Lung (tissue), 12 donors: ENCODE results near the gene MIER2. TPM values are rescaled to one million over a fixed set of nuclear protein-coding genes. Genes with fewer than 3 reads are reported as not detected.

ENCODE experiments used
- ATAC-seq: fragments of 200-7000 bp; cut with Tn5 transposase; one replicate; pipeline ENCODE4 v1.9.1; 2020; ENCODE audit warnings: moderate number of reproducible peaks; ENCODE audit not compliant: insufficient read depth, low FRiP score
- DNase-seq, 3 donors: peaks; one replicate each; pipeline ENCODE4 v3.0.0-alpha.2; 2013 to 2017
- H3K27ac ChIP-seq, 2 donors: one replicate each; pipeline ENCODE4 v1.5.1; 2013; ENCODE audit warnings: mild to moderate bottlenecking in 2 of 2, moderate library complexity in 2 of 2, control low read depth in 1 of 2, inconsistent platforms in 1 of 2, low read depth in 1 of 2, low read length in 1 of 2
- H3K27me3 ChIP-seq, 3 donors: one replicate each; pipeline ENCODE4 v1.5.1; 2013; ENCODE audit warnings: low read length in 2 of 3; ENCODE audit not compliant: control insufficient read depth in 3 of 3, insufficient read depth in 3 of 3
- H3K36me3 ChIP-seq, 4 donors: one replicate each; pipeline ENCODE4 v1.5.1; 2013; ENCODE audit warnings: low read length in 4 of 4, mild to moderate bottlenecking in 1 of 4, moderate library complexity in 1 of 4; ENCODE audit not compliant: control insufficient read depth in 4 of 4, insufficient read depth in 4 of 4
- H3K4me1 ChIP-seq, 5 donors: one replicate each; pipeline ENCODE4 v1.5.1; 2013; ENCODE audit warnings: low read length in 5 of 5, mild to moderate bottlenecking in 2 of 5, moderate library complexity in 1 of 5; ENCODE audit not compliant: control insufficient read depth in 5 of 5, insufficient read depth in 5 of 5
- H3K4me3 ChIP-seq: one replicate; pipeline ENCODE4 v1.5.1; 2013; ENCODE audit warnings: mild to moderate bottlenecking, control low read depth, moderate library complexity
- H3K9ac ChIP-seq, 2 donors: one replicate each; pipeline ENCODE4 v1.5.1; 2013; ENCODE audit warnings: low read length in 2 of 2, control low read depth in 1 of 2; ENCODE audit not compliant: insufficient read depth in 1 of 2
- H3K9me3 ChIP-seq, 4 donors: one replicate each; pipeline ENCODE4 v1.5.1; 2013; ENCODE audit warnings: low read length in 3 of 4, mild to moderate bottlenecking in 1 of 4, moderate library complexity in 1 of 4; ENCODE audit not compliant: control insufficient read depth in 4 of 4, insufficient read depth in 3 of 4
- CTCF ChIP-seq: IDR thresholded peaks from 2 replicates; pipeline ENCODE4 v1.5.1; 2012; ENCODE audit warnings: mild to moderate bottlenecking; ENCODE audit errors: control extremely low read depth, extremely low read depth
- WGBS, 2 donors: extraction: QIAGEN DNeasy Blood & Tissue Kit; methylation state at CpG; one replicate each; pipeline ENCODE4 v1.1.7; 2013; 5-methylcytosine and 5-hydroxymethylcytosine counted together
- polyA plus RNA-seq, 2 donors: library from polyadenylated mRNA; stranded (reverse); fragments of 200-250 nt; gene quantifications; one replicate each; pipeline ENCODE4 v1.2.1, GENCODE V29; 2013
- total RNA-seq, 2 donors: library from RNA; depleted of rRNA in 1 of 2; stranded (reverse); fragments of >200 nt in 1 of 2; gene quantifications; one replicate each; pipeline ENCODE4 v1.2.1, GENCODE V29; 2014 to 2021
- donor health status: control.
- donor health status: control.
- donor health status: Bipolar disorder and iron deficiency.
- donor health status: healthy.
- donor health status: DM: yes; HTN: yes; CAD: no.

The MIER2 gene
- total and polyA plus RNA-seq, 4 donors = 19.4 to 34.9 (median 28.3) TPM

DNA sequence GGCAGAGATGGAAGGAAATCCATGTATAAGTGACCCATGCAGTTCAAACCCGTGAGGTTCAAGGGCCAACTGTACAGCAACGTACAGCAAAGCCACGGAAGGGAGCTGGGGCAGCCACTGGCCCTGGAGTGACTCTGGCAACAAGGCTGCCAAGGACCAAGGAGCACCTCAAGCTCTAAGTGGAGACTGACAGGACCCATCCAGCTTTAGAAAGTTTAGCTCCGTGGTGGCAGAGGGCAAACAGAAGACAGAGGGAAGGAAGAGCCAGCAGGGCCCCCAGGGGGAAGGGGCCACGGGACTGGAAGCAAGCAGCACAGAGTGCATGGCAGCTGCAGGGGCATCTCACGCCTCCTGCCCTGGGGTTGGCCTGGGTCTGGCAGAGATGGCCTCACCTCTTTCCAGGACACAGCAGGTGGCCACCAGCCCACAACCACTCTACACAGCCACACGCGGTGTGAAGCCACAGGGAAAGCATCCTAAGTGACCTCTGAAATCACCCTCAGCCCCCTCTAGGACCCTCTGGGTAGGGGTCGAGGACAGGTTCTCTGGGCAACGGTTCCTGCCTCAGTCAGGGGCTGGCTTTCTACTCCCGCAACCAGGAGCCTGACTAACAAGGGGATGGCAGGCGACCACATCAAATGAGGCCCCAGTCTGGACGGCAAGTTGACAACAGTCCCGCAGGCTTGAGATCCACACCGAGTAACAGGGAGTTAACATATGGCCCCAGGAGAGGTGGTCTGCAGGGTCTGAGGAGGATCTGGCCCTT is 3.8 kb downstream of the MIER2 start:
- no peak for TF ChIP-seq CTCF
- H3K9me3 ChIP-seq = no peaks in the 10 kb centered on the region
- DNase-seq = no peak
- H3K27me3 ChIP-seq = peaks cover 0 to 1% (median 0%) of the 10 kb centered on the region in 3 donors
- peaks cover 0 to 6% (median 0%) of the 10 kb centered on the region in 4 donors for H3K36me3 ChIP-seq
- H3K4me1 ChIP-seq = peaks cover 6 to 37% (median 24%) of the 10 kb centered on the region in 5 donors
- WGBS, 2 donors = 76 to 80% methylated on average over 15 of the region's 15 CpGs
- no peak overlapping the region for H3K4me3 ChIP-seq
- no peak for ATAC-seq
- no peak overlapping the region for H3K9ac ChIP-seq
- peak overlapping the region in 1 of 2 donors; percentile 80 for H3K27ac ChIP-seq

DNA sequence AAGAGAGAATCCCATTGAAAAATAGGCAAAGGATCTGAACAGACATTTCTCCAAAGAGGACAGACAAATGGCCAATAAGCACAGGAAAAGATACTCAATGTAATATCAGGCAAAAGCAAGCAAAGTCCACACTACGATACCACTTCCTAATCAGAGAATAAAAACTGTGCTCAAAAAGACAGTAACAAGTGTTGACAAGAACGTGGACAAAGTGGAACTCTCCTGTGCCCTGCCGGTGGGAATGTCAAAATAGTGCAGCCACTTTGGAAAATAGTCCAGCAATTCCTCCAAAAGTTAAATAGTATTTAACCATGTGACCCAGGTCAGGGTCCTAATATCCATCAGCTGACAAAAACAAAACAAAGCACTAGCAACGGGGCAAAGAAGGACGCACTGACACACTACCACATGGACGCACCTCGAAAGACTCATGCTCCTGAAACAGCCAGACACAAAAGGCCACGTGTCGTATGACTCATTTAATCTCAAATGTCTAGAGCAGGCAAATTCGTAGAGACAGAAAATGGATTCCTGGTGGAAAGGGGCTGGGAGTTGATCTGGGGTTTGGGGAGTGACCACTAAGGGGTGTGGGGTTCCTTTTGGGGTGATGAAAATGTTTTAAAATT is 5.2 kb downstream of the MIER2 start:
- DNase-seq = no peak
- Histone ChIP-seq H3K9me3 (no peaks in the 10 kb centered on the region), H3K9ac (no peak overlapping the region), H3K27me3 (no peaks in the 10 kb centered on the region), H3K4me1 (peaks cover 6 to 38% (median 24%) of the 10 kb centered on the region in 5 donors), H3K27ac (no peak overlapping the region), H3K4me3 (no peak overlapping the region), H3K36me3 (peaks cover under 1 to 6% (median 4%) of the 10 kb centered on the region in 4 donors)
- ATAC-seq = no peak
- 97% methylated on average over 10 of the region's 10 CpGs for WGBS, 2 donors
- no peak for TF ChIP-seq CTCF

DNA sequence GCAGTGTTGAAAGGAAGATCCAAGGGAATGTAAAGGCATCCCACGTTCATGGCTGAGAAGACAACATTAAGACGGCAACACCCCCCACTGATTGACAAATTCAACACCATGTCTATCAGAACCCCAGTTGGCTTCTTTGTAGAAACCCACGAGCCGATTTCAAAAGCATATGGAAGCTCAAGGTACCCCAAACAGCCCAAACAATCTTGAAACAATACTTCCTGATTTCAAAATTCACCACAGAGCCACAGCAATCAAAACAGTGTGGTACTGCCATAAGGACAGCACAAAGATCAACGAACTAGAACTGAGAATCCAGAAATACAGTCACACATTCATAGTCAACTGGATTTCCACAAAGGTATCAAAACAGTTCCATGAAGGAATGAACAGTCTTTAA is 6.2 kb downstream of the MIER2 start:
- Histone ChIP-seq H3K27me3 (no peaks in the 10 kb centered on the region), H3K4me3 (no peak overlapping the region), H3K9ac (no peak overlapping the region), H3K27ac (no peak overlapping the region), H3K9me3 (no peaks in the 10 kb centered on the region), H3K36me3 (peaks cover 4 to 9% (median 5%) of the 10 kb centered on the region in 4 donors), H3K4me1 (peaks cover 6 to 36% (median 22%) of the 10 kb centered on the region in 5 donors)
- 43 to 74% methylated on average over 5 of the region's 5 CpGs for WGBS, 2 donors
- DNase-seq (no peak), ATAC-seq (no peak)
- TF ChIP-seq CTCF = no peak
